ENCODE data around the gene SASH3. TPM values are rescaled to one million over a fixed set of nuclear protein-coding genes. Genes with fewer than 3 reads are reported as not detected.

SASH3 gene
- total RNA-seq, 4 donors from 2014 or later, result 0.34 to 3.3 (median 1.7) TPM

- no peaks in the 10 kb centered on the region for H3K9me3 ChIP-seq
- H3K4me1 ChIP-seq, result no peaks in the 10 kb centered on the region
- DNase-seq (ENCODE audit: low spot score in 2 of 2), result peak in 1 of 2 donors; percentile 15
- H3K4me3 ChIP-seq, result no peak overlapping the region
- no peaks in the 10 kb centered on the region for H3K27me3 ChIP-seq
- 65% methylated on average over 7 of the region's 7 CpGs for WGBS
- no peak overlapping the region for H3K27ac ChIP-seq
- TF ChIP-seq EP300 (IDR thresholded peaks at IDR 0.05) (no peak), POLR2AphosphoS5 (IDR thresholded peaks at IDR 0.05) (no peak), POLR2A (IDR thresholded peaks at IDR 0.05) (no peak), CTCF (IDR thresholded peaks at IDR 0.05) (no peak)
- H3K36me3 ChIP-seq, result no peaks in the 10 kb centered on the region
These were observed 4.6 kb downstream of the SASH3 start for GRCh38 chrX:129784371-129784770.

GRCh38 chrX:129785160-129785947 is 5.6 kb downstream of the SASH3 start:
- H3K4me3 ChIP-seq, result no peak overlapping the region
- no peaks in the 10 kb centered on the region for H3K9me3 ChIP-seq
- DNase-seq (ENCODE audit: low spot score in 2 of 2), result peak in 1 of 2 donors; percentile 55
- no peak overlapping the region for H3K27ac ChIP-seq
- H3K27me3 ChIP-seq, result no peaks in the 10 kb centered on the region
- H3K4me1 ChIP-seq, result no peaks in the 10 kb centered on the region
- TF ChIP-seq POLR2A (IDR thresholded peaks at IDR 0.05), result no peak
- no peak for TF ChIP-seq POLR2AphosphoS5 (IDR thresholded peaks at IDR 0.05)
- no peak for TF ChIP-seq EP300 (IDR thresholded peaks at IDR 0.05)
- no peak for TF ChIP-seq CTCF (IDR thresholded peaks at IDR 0.05)
- no peaks in the 10 kb centered on the region for H3K36me3 ChIP-seq
- WGBS, result 71% methylated on average over 11 of the region's 11 CpGs

GRCh38 chrX:129786210-129786651 is 6.5 kb downstream of the SASH3 start:
- H3K4me1 ChIP-seq, result no peaks in the 10 kb centered on the region
- no peak overlapping the region for H3K4me3 ChIP-seq
- no peak for TF ChIP-seq EP300 (IDR thresholded peaks at IDR 0.05)
- TF ChIP-seq POLR2AphosphoS5 (IDR thresholded peaks at IDR 0.05), result no peak
- TF ChIP-seq POLR2A (IDR thresholded peaks at IDR 0.05), result no peak
- no peak for TF ChIP-seq CTCF (IDR thresholded peaks at IDR 0.05)
- H3K36me3 ChIP-seq, result no peaks in the 10 kb centered on the region
- WGBS, result 62% methylated on average over 3 of the region's 3 CpGs
- no peaks in the 10 kb centered on the region for H3K9me3 ChIP-seq
- no peak overlapping the region for H3K27ac ChIP-seq
- no peaks in the 10 kb centered on the region for H3K27me3 ChIP-seq
- no peak for DNase-seq (ENCODE audit: low spot score in 2 of 2)

- Histone ChIP-seq H3K9me3 (no peaks in the 10 kb centered on the region), H3K27me3 (no peaks in the 10 kb centered on the region), H3K36me3 (no peaks in the 10 kb centered on the region), H3K4me3 (no peak overlapping the region), H3K4me1 (no peaks in the 10 kb centered on the region), H3K27ac (no peak overlapping the region)
- no peak for DNase-seq (ENCODE audit: low spot score in 2 of 2)
- TF ChIP-seq EP300 (IDR thresholded peaks at IDR 0.05) (no peak), POLR2A (IDR thresholded peaks at IDR 0.05) (no peak), POLR2AphosphoS5 (IDR thresholded peaks at IDR 0.05) (no peak), CTCF (IDR thresholded peaks at IDR 0.05) (no peak)
- 66% methylated on average over 7 of the region's 11 CpGs for WGBS
These were observed 7.7 kb downstream of the SASH3 start for GRCh38 chrX:129787336-129788055.

- whole genome bisulfite sequencing, result 69% methylated on average over 6 of the region's 6 CpGs
- no peak for TF ChIP-seq CTCF (IDR thresholded peaks at IDR 0.05)
- Histone ChIP-seq H3K4me1 (no peaks in the 10 kb centered on the region), H3K27me3 (no peaks in the 10 kb centered on the region), H3K4me3 (no peak overlapping the region), H3K36me3 (no peaks in the 10 kb centered on the region), H3K27ac (no peak overlapping the region), H3K9me3 (no peaks in the 10 kb centered on the region)
- DNase-seq (ENCODE audit: low spot score in 2 of 2), result no peak
These were observed 8.8 kb downstream of the SASH3 start for GRCh38 chrX:129788527-129788926.

Data from suprapubic skin (tissue), 4 donors.